Central memory CD8-positive, alpha-beta T cell (primary cell): ENCODE data around the gene NOX3.

Source experiments
- ATAC-seq: fragments of 150-1000 bp; cut with Tn5 transposase; replicated peaks from 2 replicates; pipeline ENCODE4 v1.10.0; 2022; ENCODE audit warnings: mild to moderate bottlenecking, moderate FRiP score, moderate number of reproducible peaks; ENCODE audit not compliant: poor library complexity, severe bottlenecking; ENCODE audit errors: extremely low read depth
- DNase-seq, 2 donors: peaks; one replicate each; pipeline ENCODE4 v3.0.0; 2021; ENCODE audit warnings: low spot score in 2 of 2
- H3K27ac Mint-ChIP-seq: one replicate; pipeline ENCODE4 v1.8.0; 2022; ENCODE audit warnings: low read depth, mild to moderate bottlenecking, moderate library complexity, mixed read lengths
- H3K27me3 Mint-ChIP-seq: one replicate; pipeline ENCODE4 v1.8.0; 2022; ENCODE audit warnings: mixed read lengths
- H3K36me3 Mint-ChIP-seq: one replicate; pipeline ENCODE4 v1.8.0; 2022; ENCODE audit warnings: mild to moderate bottlenecking, moderate library complexity, mixed read lengths; ENCODE audit not compliant: insufficient read depth
- H3K4me1 Mint-ChIP-seq: one replicate; pipeline ENCODE4 v1.8.0; 2022; ENCODE audit warnings: mixed read lengths
- H3K4me3 Mint-ChIP-seq: one replicate; pipeline ENCODE4 v1.8.0; 2022; ENCODE audit warnings: mild to moderate bottlenecking, moderate library complexity, mixed read lengths
- H3K9me3 Mint-ChIP-seq: one replicate; pipeline ENCODE4 v1.8.0; 2022; ENCODE audit warnings: mixed read lengths

NOX3 gene

GRCh38 chr6:155440398-155441111, 15.1 kb downstream of the NOX3 start:
- H3K27ac Mint-ChIP-seq: no peak overlapping the region
- H3K36me3 Mint-ChIP-seq: no peaks in the 10 kb centered on the region
- H3K9me3 Mint-ChIP-seq: no peaks in the 10 kb centered on the region
- ATAC-seq (no peak), DNase-seq (no peak)
- H3K27me3 Mint-ChIP-seq: peaks cover 38% of the 10 kb centered on the region
- no peaks in the 10 kb centered on the region for H3K4me1 Mint-ChIP-seq
- H3K4me3 Mint-ChIP-seq: no peak overlapping the region

GRCh38 chr6:155439376-155439775, 16.3 kb downstream of the NOX3 start:
- ATAC-seq (no peak), DNase-seq (no peak)
- Mint-ChIP-seq H3K36me3 (no peaks in the 10 kb centered on the region), H3K4me3 (no peak overlapping the region), H3K4me1 (no peaks in the 10 kb centered on the region), H3K9me3 (no peaks in the 10 kb centered on the region), H3K27me3 (peaks cover 38% of the 10 kb centered on the region), H3K27ac (no peak overlapping the region)

GRCh38 chr6:155436981-155437749, 18.5 kb downstream of the NOX3 start:
- no peaks in the 10 kb centered on the region for H3K36me3 Mint-ChIP-seq
- no peaks in the 10 kb centered on the region for H3K9me3 Mint-ChIP-seq
- H3K4me3 Mint-ChIP-seq: no peak overlapping the region
- DNase-seq: no peak
- no peak for ATAC-seq
- no peaks in the 10 kb centered on the region for H3K4me1 Mint-ChIP-seq
- no peak overlapping the region for H3K27ac Mint-ChIP-seq
- H3K27me3 Mint-ChIP-seq: peaks cover 38% of the 10 kb centered on the region

GRCh38 chr6:155434829-155435423, 20.7 kb downstream of the NOX3 start:
- no peak overlapping the region for H3K4me3 Mint-ChIP-seq
- ATAC-seq (no peak), DNase-seq (no peak)
- no peaks in the 10 kb centered on the region for H3K9me3 Mint-ChIP-seq
- H3K27ac Mint-ChIP-seq: no peak overlapping the region
- peaks cover 23% of the 10 kb centered on the region for H3K27me3 Mint-ChIP-seq
- no peaks in the 10 kb centered on the region for H3K36me3 Mint-ChIP-seq
- no peaks in the 10 kb centered on the region for H3K4me1 Mint-ChIP-seq

GRCh38 chr6:155434096-155434495, 21.5 kb downstream of the NOX3 start:
- no peak overlapping the region for H3K4me3 Mint-ChIP-seq
- H3K4me1 Mint-ChIP-seq: no peaks in the 10 kb centered on the region
- H3K27me3 Mint-ChIP-seq: peaks cover 15% of the 10 kb centered on the region
- H3K27ac Mint-ChIP-seq: no peak overlapping the region
- DNase-seq (no peak), ATAC-seq (no peak)
- no peaks in the 10 kb centered on the region for H3K9me3 Mint-ChIP-seq
- H3K36me3 Mint-ChIP-seq: peaks cover 2% of the 10 kb centered on the region

GRCh38 chr6:155432293-155432692, 23.3 kb downstream of the NOX3 start:
- ATAC-seq (no peak), DNase-seq (no peak)
- Mint-ChIP-seq H3K9me3 (no peaks in the 10 kb centered on the region), H3K27me3 (no peaks in the 10 kb centered on the region), H3K4me1 (no peaks in the 10 kb centered on the region), H3K27ac (no peak overlapping the region), H3K36me3 (peaks cover 2% of the 10 kb centered on the region), H3K4me3 (no peak overlapping the region)

- no peak for DNase-seq
- no peak overlapping the region for H3K4me3 Mint-ChIP-seq
- no peak for ATAC-seq
- H3K27ac Mint-ChIP-seq: no peak overlapping the region
- H3K9me3 Mint-ChIP-seq: no peaks in the 10 kb centered on the region
- H3K27me3 Mint-ChIP-seq: no peaks in the 10 kb centered on the region
- no peaks in the 10 kb centered on the region for H3K4me1 Mint-ChIP-seq
- peaks cover 2% of the 10 kb centered on the region for H3K36me3 Mint-ChIP-seq
Observed at GRCh38 chr6:155429321-155429893, 26.2 kb downstream of the NOX3 start.

- Mint-ChIP-seq H3K27me3 (no peaks in the 10 kb centered on the region), H3K4me3 (no peak overlapping the region), H3K27ac (peak overlapping the region; percentile 6), H3K9me3 (no peaks in the 10 kb centered on the region), H3K36me3 (peaks cover 2% of the 10 kb centered on the region), H3K4me1 (no peaks in the 10 kb centered on the region)
- ATAC-seq (no peak), DNase-seq (no peak)
Observed at GRCh38 chr6:155426408-155426945, 29.2 kb downstream of the NOX3 start.

- H3K27me3 Mint-ChIP-seq: no peaks in the 10 kb centered on the region
- no peaks in the 10 kb centered on the region for H3K36me3 Mint-ChIP-seq
- no peak for ATAC-seq
- no peaks in the 10 kb centered on the region for H3K9me3 Mint-ChIP-seq
- no peak for DNase-seq
- peaks cover 4% of the 10 kb centered on the region for H3K4me1 Mint-ChIP-seq
- H3K4me3 Mint-ChIP-seq: no peak overlapping the region
- H3K27ac Mint-ChIP-seq: no peak overlapping the region
Observed at GRCh38 chr6:155424181-155424580, 31.5 kb downstream of the NOX3 start.

GRCh38 chr6:155422635-155423034, 33.0 kb downstream of the NOX3 start:
- no peak for DNase-seq
- ATAC-seq: no peak
- no peak overlapping the region for H3K27ac Mint-ChIP-seq
- H3K4me3 Mint-ChIP-seq: no peak overlapping the region
- peaks cover 16% of the 10 kb centered on the region for H3K4me1 Mint-ChIP-seq
- no peaks in the 10 kb centered on the region for H3K9me3 Mint-ChIP-seq
- peaks cover 1% of the 10 kb centered on the region for H3K36me3 Mint-ChIP-seq
- H3K27me3 Mint-ChIP-seq: no peaks in the 10 kb centered on the region

GRCh38 chr6:155420492-155420891, 35.1 kb downstream of the NOX3 start:
- Mint-ChIP-seq H3K4me3 (no peak overlapping the region), H3K4me1 (peaks cover 20% of the 10 kb centered on the region), H3K9me3 (no peaks in the 10 kb centered on the region), H3K27ac (no peak overlapping the region), H3K27me3 (no peaks in the 10 kb centered on the region), H3K36me3 (peaks cover 1% of the 10 kb centered on the region)
- ATAC-seq: no peak
- no peak for DNase-seq

GRCh38 chr6:155419161-155419560, 36.5 kb downstream of the NOX3 start:
- Mint-ChIP-seq H3K36me3 (peaks cover 1% of the 10 kb centered on the region), H3K27ac (peak overlapping the region; percentile 89), H3K4me3 (peak overlapping the region; percentile 73), H3K27me3 (no peaks in the 10 kb centered on the region), H3K9me3 (no peaks in the 10 kb centered on the region), H3K4me1 (peaks cover 20% of the 10 kb centered on the region)
- DNase-seq (no peak), ATAC-seq (no peak)
